A549 (cell line): Measurements from ENCODE around the gene SPRED3. TPM values are rescaled to one million over a fixed set of nuclear protein-coding genes. Genes with fewer than 3 reads are reported as not detected.
A peak's percentile ranks its signal among the peaks of the same experiment; 100 is the strongest.
"Not testable (repeated sequence)": the region's sequence is repeated elsewhere in the genome, so short reads cannot be mapped to it uniquely, and the experiment has no call there.

Source experiments
- ATAC-seq, 2 experiments: fragments of 200-7000 bp in 1 of 2; fragments of >200 bp in 1 of 2; cut with Nextera tagmentation in 1 of 2; cut with Tn5 transposase in 1 of 2; 3 replicates each; pipeline versions ENCODE4 v1.8.0 to v1.9.1; 2018 to 2020; ENCODE audit warnings: mild to moderate bottlenecking in 1 of 2, moderate library complexity in 1 of 2
- CTCF ChIA-PET: fragments of 300-600 bp; sonication (Branson Sonifier 250); formaldehyde crosslinking; extraction: SDS; loops from one replicate; lab custom pipeline; 2021; ENCODE audit warnings: antibody characterized with exemption, inconsistent platforms; lab: Yijun Ruan, JAX
- POLR2A ChIA-PET: fragments of 350-600 bp; formaldehyde crosslinking; extraction: SDS; loops from one replicate; lab custom pipeline; 2021; ENCODE audit warnings: antibody characterized with exemption, inconsistent platforms; lab: Yijun Ruan, JAX
- DNase-seq, 2 experiments: peaks; one replicate each; pipeline versions ENCODE4 v3.0.0 to v3.0.0-alpha.2; 2011 to 2016; ENCODE audit warnings: low read depth in 1 of 2, low spot score in 1 of 2
- FAIRE-seq: peaks from 2 replicates; lab custom pipeline; 2011; peaks lifted over from hg19 to GRCh38; lab: Jason Lieb, UNC
- H3K27ac ChIP-seq, 2 experiments: fragments of >200 bp; sonication (Bioruptor Twin); formaldehyde crosslinking; 3 replicates each; pipeline ENCODE4 v1.5.1; 2016 to 2017
- H3K4me1 ChIP-seq: fragments of >200 bp; sonication (Bioruptor Twin); formaldehyde crosslinking; 3 replicates; pipeline ENCODE4 v1.6.1; 2016
- H3K4me2 ChIP-seq: fragments of >200 bp; sonication (Bioruptor Twin); formaldehyde crosslinking; 3 replicates; pipeline ENCODE4 v1.6.1; 2016
- H3K4me3 ChIP-seq: fragments of >200 bp; sonication (Bioruptor Twin); formaldehyde crosslinking; 3 replicates; pipeline ENCODE4 v1.5.1; 2016
- H3K9me3 ChIP-seq: fragments of >200 bp; sonication (Bioruptor Twin); formaldehyde crosslinking; 3 replicates; pipeline ENCODE4 v1.6.1; 2016
- BCL3 ChIP-seq: fragments of >200 bp; sonication (Bioruptor Twin); formaldehyde crosslinking; IDR thresholded peaks from 3 replicates; pipeline ENCODE4 v1.6.1; 2016
- BHLHE40 ChIP-seq: IDR thresholded peaks from 2 replicates; pipeline ENCODE4 v1.6.1; 2012; ENCODE audit warnings: low read depth, low read length, inconsistent platforms
- CBX8 ChIP-seq: fragments of 200-600 bp; sonication (generic); IDR thresholded peaks from 2 replicates; pipeline ENCODE4 v1.6.1; 2016
- CHD2 ChIP-seq: fragments of 150-350 bp; IDR thresholded peaks from 2 replicates; pipeline ENCODE4 v1.6.1; 2014; ENCODE audit warnings: low read length; ENCODE audit not compliant: partially characterized antibody
- CHD4 ChIP-seq: fragments of 200-600 bp; sonication (generic); IDR thresholded peaks from 2 replicates; pipeline ENCODE4 v1.6.1; 2016; ENCODE audit warnings: antibody characterized with exemption, mild to moderate bottlenecking, borderline replicate concordance
- EHF ChIP-seq: fragments of 250-450 bp; sonication (Bioruptor Pico); IDR thresholded peaks from 2 replicates; pipeline ENCODE4 v1.5.0; 2020; ENCODE audit warnings: mild to moderate bottlenecking
- FOSL2 ChIP-seq, 2 experiments: fragments of 450-650 bp in 1 of 2; fragments of >200 bp in 1 of 2; sonication (Bioruptor Twin) in 1 of 2; formaldehyde crosslinking; IDR thresholded peaks; 2 replicates each; pipeline versions ENCODE4 v1.5.0 to v1.6.1; 2016 to 2020; ENCODE audit warnings: mild to moderate bottlenecking in 1 of 2, moderate library complexity in 1 of 2
- FOXS1 ChIP-seq: fragments of 250-450 bp; sonication (Bioruptor Pico); IDR thresholded peaks from 2 replicates; pipeline ENCODE4 v1.5.0; 2020; ENCODE audit warnings: mild to moderate bottlenecking, moderate library complexity
- GATA3 ChIP-seq: IDR thresholded peaks from 2 replicates; pipeline ENCODE4 v1.6.1; 2012; ENCODE audit warnings: borderline replicate concordance
- HDAC2 ChIP-seq: fragments of 200-600 bp; sonication (generic); IDR thresholded peaks from 2 replicates; pipeline ENCODE4 v1.6.1; 2016
- HMGXB4 ChIP-seq: fragments of 250-450 bp; sonication (Bioruptor Pico); IDR thresholded peaks from 2 replicates; pipeline ENCODE4 v1.5.0; 2021; ENCODE audit warnings: mild to moderate bottlenecking, moderate library complexity, borderline replicate concordance
- JUNB ChIP-seq: fragments of >200 bp; sonication (Bioruptor Twin); formaldehyde crosslinking; IDR thresholded peaks from 2 replicates; pipeline ENCODE4 v1.6.1; 2016
- KDM5A ChIP-seq: fragments of 200-600 bp; sonication (generic); IDR thresholded peaks from 2 replicates; pipeline ENCODE4 v1.6.1; 2016; ENCODE audit warnings: antibody characterized with exemption, mild to moderate bottlenecking
- MAFK ChIP-seq: fragments of 450-650 bp; IDR thresholded peaks from 2 replicates; pipeline ENCODE4 v1.6.1; 2014; ENCODE audit not compliant: partially characterized antibody
- MAX ChIP-seq: IDR thresholded peaks from 2 replicates; pipeline ENCODE4 v1.6.1; 2012
- NFE2L2 ChIP-seq: fragments of 150-350 bp; conservative IDR thresholded peaks from 2 replicates; pipeline ENCODE4 v1.6.1; 2014; ENCODE audit warnings: low read length
- PBX3 ChIP-seq: IDR thresholded peaks from 2 replicates; pipeline ENCODE4 v1.6.1; 2012
- RAD21 ChIP-seq, 2 experiments: fragments of >200 bp in 1 of 2; sonication (Bioruptor Twin) in 1 of 2; formaldehyde crosslinking in 1 of 2; IDR thresholded peaks in 1 of 2; conservative IDR thresholded peaks in 1 of 2; 2 replicates in 1 of 2; 3 replicates in 1 of 2; pipeline ENCODE4 v1.6.1; 2012 to 2018; ENCODE audit warnings: inconsistent platforms in 1 of 2
- RCOR1 ChIP-seq: fragments of 150-350 bp; IDR thresholded peaks from 2 replicates; pipeline ENCODE4 v1.6.1; 2014; ENCODE audit warnings: antibody characterized with exemption, low read length, low read depth
- REST ChIP-seq: fragments of 200-600 bp; sonication (generic); IDR thresholded peaks from 2 replicates; pipeline ENCODE4 v1.6.1; 2016; ENCODE audit warnings: antibody characterized with exemption, mild to moderate bottlenecking, moderate library complexity
- RNF2 ChIP-seq: fragments of 200-600 bp; sonication (generic); IDR thresholded peaks from 2 replicates; pipeline ENCODE4 v1.6.1; 2016; ENCODE audit warnings: low read depth, mild to moderate bottlenecking, antibody characterized with exemption, moderate library complexity, borderline replicate concordance
- SREBF2 ChIP-seq: fragments of 450-650 bp; IDR thresholded peaks from 2 replicates; pipeline ENCODE4 v1.6.1; 2014; ENCODE audit warnings: mild to moderate bottlenecking, moderate library complexity
- ZNF302 ChIP-seq: fragments of 250-450 bp; sonication (Bioruptor Pico); IDR thresholded peaks from 2 replicates; pipeline ENCODE4 v1.9.0; 2021; ENCODE audit warnings: inconsistent platforms, mild to moderate bottlenecking, moderate library complexity
- WGBS: methylation state at CpG from one replicate; pipeline ENCODE4 v1.1.6; 2017; ENCODE audit errors: missing lambda C conversion rate; 5-methylcytosine and 5-hydroxymethylcytosine counted together
- polyA plus RNA-seq, 4 experiments: library from polyadenylated mRNA; depleted of rRNA in 3 of 4; stranded (reverse); fragments of >200 nt; fragmentation: RNase III in 1 of 4; extraction: RNeasy Plus Mini Kit Qiagen cat#74134 plus additional on column Dnase treatment in 1 of 4; gene quantifications; 2 replicates in 3 of 4; 3 replicates in 1 of 4; pipeline ENCODE4 v1.2.3, GENCODE V29; 2011 to 2017

SPRED3 gene
- polyA plus RNA-seq, 2 of the 4 experiments (the other 2 are of a cell fraction), result 2.8 to 3.0 TPM

- H3K4me3 ChIP-seq, DNase-seq, H3K4me1 ChIP-seq, H3K9me3 ChIP-seq, H3K4me2 ChIP-seq, POLR2A ChIA-PET, H3K27ac ChIP-seq, ATAC-seq: not testable (repeated sequence)
- 54% methylated on average over 17 of the region's 17 CpGs for WGBS
- peak; percentile 88 for FAIRE-seq
- peak; percentile 74 for TF ChIP-seq MAFK
- CTCF ChIA-PET, result interaction anchor here (11.1 kb wide), 1 partner anchor 24 kb away, joined by 116 read pairs; the partner anchor contains the start of gene FAM98C
Measured at GRCh38 chr19:38427035-38427677, 38.7 kb downstream of the SPRED3 start.

- H3K9me3 ChIP-seq, result no peaks in the 10 kb centered on the region
- POLR2A ChIA-PET, result no interaction called here
- H3K4me3 ChIP-seq, result no peak overlapping the region
- FAIRE-seq, result peak; percentile 86
- no peak overlapping the region for H3K27ac ChIP-seq
- no peak for DNase-seq
- H3K4me1 ChIP-seq, result peaks cover 6% of the 10 kb centered on the region; the same call in 2 of the 3 replicates
- peak in 1 of 2 experiments; percentile 6; a peak in 1 of 6 replicates for ATAC-seq
- no peak overlapping the region for H3K4me2 ChIP-seq
- CTCF ChIA-PET, result interaction anchor here (1.2 to 11.1 kb wide), 3 partner anchors 26 to 48 kb away, joined by 3 to 116 read pairs (median 3); partner anchors contain the start of gene FAM98C
- TF ChIP-seq EHF (CRISPR knock-in tag) (no peak), ZNF302 (no peak), REST (no peak), RAD21 (conservative IDR thresholded peaks at IDR 0.05 in 1 of 2, IDR thresholded peaks at IDR 0.05 in 1 of 2) (no peak), FOXS1 (CRISPR knock-in tag) (no peak), SREBF2 (no peak), HMGXB4 (CRISPR knock-in tag) (no peak)
- WGBS, result 47% methylated on average over 14 of the region's 14 CpGs
Measured at GRCh38 chr19:38429055-38429810, 40.7 kb downstream of the SPRED3 start.

- Histone ChIP-seq H3K27ac (no peak overlapping the region), H3K4me2 (no peak overlapping the region), H3K9me3 (no peaks in the 10 kb centered on the region), H3K4me3 (no peak overlapping the region), H3K4me1 (peaks cover 6% of the 10 kb centered on the region; the same call in 2 of the 3 replicates)
- ChIA-PET CTCF (no interaction called here), POLR2A (no interaction called here)
- DNase-seq, result no peak
- ATAC-seq, result no peak
- no peak for FAIRE-seq
- 54% methylated on average over 2 of the region's 2 CpGs for WGBS
- TF ChIP-seq KDM5A (no peak), JUNB (no peak), BHLHE40 (no peak), GATA3 (no peak), BCL3 (no peak), MAFK (no peak), FOSL2 (IDR thresholded peaks at IDR 0.05) (no peak), FOSL2 (CRISPR knock-in tag; IDR thresholded peaks at IDR 0.05) (no peak), RNF2 (no peak), CHD4 (no peak), HDAC2 (no peak), CHD2 (no peak), NFE2L2 (no peak), CBX8 (no peak), PBX3 (no peak), MAX (no peak), RCOR1 (no peak)
Measured at GRCh38 chr19:38429811-38430156, 41.3 kb downstream of the SPRED3 start.
